ENCODE results near the gene TET2.

Gene TET2

GRCh38 chr4:105148356-105148755, 1.7 kb downstream of the TET2 start:
- Histone ChIP-seq H3K4me1 (peaks cover 0 to 35% (median 9%) of the 10 kb centered on the region in 4 donors), H3K9me3 (no peaks in the 10 kb centered on the region), H3K36me3 (no peaks in the 10 kb centered on the region), H3K27ac (peak overlapping the region in 1 of 2 donors; percentile 88), H3K27me3 (no peaks in the 10 kb centered on the region), H3K4me3 (peak overlapping the region; percentile 81 to 92)
- TF ChIP-seq, protein P1, sequence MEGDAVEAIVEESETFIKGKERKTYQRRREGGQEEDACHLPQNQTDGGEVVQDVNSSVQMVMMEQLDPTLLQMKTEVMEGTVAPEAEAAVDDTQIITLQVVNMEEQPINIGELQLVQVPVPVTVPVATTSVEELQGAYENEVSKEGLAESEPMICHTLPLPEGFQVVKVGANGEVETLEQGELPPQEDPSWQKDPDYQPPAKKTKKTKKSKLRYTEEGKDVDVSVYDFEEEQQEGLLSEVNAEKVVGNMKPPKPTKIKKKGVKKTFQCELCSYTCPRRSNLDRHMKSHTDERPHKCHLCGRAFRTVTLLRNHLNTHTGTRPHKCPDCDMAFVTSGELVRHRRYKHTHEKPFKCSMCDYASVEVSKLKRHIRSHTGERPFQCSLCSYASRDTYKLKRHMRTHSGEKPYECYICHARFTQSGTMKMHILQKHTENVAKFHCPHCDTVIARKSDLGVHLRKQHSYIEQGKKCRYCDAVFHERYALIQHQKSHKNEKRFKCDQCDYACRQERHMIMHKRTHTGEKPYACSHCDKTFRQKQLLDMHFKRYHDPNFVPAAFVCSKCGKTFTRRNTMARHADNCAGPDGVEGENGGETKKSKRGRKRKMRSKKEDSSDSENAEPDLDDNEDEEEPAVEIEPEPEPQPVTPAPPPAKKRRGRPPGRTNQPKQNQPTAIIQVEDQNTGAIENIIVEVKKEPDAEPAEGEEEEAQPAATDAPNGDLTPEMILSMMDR (IDR thresholded peaks at IDR 0.05) = no peak
- intact Hi-C loops (cut with DNase I; ENCODE audit: low total_unique reads) = no loop called here
- DNase-seq = no peak

GRCh38 chr4:105148776-105149175, 2.1 kb downstream of the TET2 start:
- no peak for DNase-seq
- H3K9me3 ChIP-seq = no peaks in the 10 kb centered on the region
- intact Hi-C loops (cut with DNase I; ENCODE audit: low total_unique reads) = no loop called here
- peaks cover 0 to 37% (median 9%) of the 10 kb centered on the region in 4 donors for H3K4me1 ChIP-seq
- no peaks in the 10 kb centered on the region for H3K27me3 ChIP-seq
- no peak overlapping the region for H3K27ac ChIP-seq
- no peaks in the 10 kb centered on the region for H3K36me3 ChIP-seq
- peak overlapping the region; percentile 81 to 92 for H3K4me3 ChIP-seq
- TF ChIP-seq, protein P1 (IDR thresholded peaks at IDR 0.05) = no peak

DNA sequence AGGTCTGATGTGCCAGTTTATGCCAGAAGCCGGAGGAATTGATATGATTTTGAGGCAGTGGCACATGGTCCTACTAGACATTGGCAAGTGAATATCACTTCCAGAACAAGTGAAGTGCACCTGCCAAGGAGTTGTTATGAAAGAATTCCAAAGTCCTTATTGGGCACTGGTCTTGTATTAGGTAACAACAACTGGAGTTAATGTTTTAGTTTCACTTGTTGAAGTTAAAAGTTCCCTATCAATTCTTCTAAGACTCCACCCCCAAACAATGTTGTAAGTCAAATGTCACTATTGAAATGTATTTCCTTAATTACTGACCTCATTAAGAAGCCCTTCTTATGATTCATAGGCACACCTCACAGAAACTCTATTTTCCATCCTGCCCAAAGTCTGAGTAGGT, 3.1 kb downstream of the TET2 start:
- TF ChIP-seq, protein P1 (IDR thresholded peaks at IDR 0.05) = no peak
- H3K27me3 ChIP-seq = no peaks in the 10 kb centered on the region
- H3K4me1 ChIP-seq = peaks cover 0 to 47% (median 9%) of the 10 kb centered on the region in 4 donors
- intact Hi-C loops (cut with DNase I; ENCODE audit: low total_unique reads) = loop anchor here (10.0 kb wide), 1 partner anchor 565 kb away; no protein-coding TSS in a partner anchor
- H3K36me3 ChIP-seq = no peaks in the 10 kb centered on the region
- no peak overlapping the region for H3K27ac ChIP-seq
- H3K4me3 ChIP-seq = no peak overlapping the region
- H3K9me3 ChIP-seq = no peaks in the 10 kb centered on the region
- no peak for DNase-seq

DNA sequence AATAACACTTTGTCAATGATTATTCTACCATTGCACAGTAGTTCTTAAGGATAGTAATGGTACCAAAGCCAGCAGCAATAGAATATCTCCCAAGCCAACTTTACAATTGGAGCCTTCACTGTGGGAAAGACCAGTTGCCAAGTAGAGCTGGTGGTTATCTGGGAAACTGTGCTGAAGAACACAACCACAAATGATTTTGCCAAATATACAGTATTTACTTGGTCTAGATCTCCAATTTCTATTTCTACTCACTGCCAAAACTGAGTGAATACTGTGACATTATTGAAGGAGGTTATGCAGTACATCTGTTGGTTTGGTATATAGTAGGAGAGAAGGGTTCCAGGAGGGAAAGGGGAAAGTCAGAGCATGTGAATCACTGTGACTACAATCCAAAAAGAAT, 3.8 kb downstream of the TET2 start:
- Histone ChIP-seq H3K9me3 (no peaks in the 10 kb centered on the region), H3K36me3 (no peaks in the 10 kb centered on the region), H3K27ac (no peak overlapping the region), H3K4me3 (no peak overlapping the region), H3K4me1 (peaks cover 0 to 54% (median 9%) of the 10 kb centered on the region in 4 donors), H3K27me3 (no peaks in the 10 kb centered on the region)
- TF ChIP-seq, protein P1 (IDR thresholded peaks at IDR 0.05) = no peak
- intact Hi-C loops (cut with DNase I; ENCODE audit: low total_unique reads) = loop anchor here (10.0 kb wide), 1 partner anchor 564 kb away; no protein-coding TSS in a partner anchor
- no peak for DNase-seq

DNA sequence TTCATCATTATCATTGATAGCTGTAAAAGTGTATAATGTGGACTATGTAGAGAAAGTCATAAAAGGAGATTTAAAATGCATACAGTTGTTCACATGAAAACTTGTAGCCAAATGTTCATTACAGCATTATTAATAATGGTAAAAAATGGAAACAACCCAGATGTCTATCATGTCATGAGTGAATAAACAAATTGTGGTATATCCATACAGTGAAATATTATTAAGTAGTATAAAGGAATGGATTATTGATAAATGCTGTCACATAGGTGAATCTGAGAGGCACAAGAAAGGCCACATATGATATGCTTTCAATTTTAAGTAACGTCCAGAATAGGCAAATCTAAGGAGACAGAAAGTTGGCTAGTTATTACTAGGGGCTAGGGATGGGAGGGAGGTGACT, 7.1 kb downstream of the TET2 start:
- intact Hi-C loops (cut with DNase I; ENCODE audit: low total_unique reads) = loop anchor here (10.0 kb wide), 1 partner anchor 561 kb away; no protein-coding TSS in a partner anchor
- H3K36me3 ChIP-seq = no peaks in the 10 kb centered on the region
- peaks cover 0 to 56% (median 5%) of the 10 kb centered on the region in 4 donors for H3K4me1 ChIP-seq
- H3K27ac ChIP-seq = no peak overlapping the region
- H3K4me3 ChIP-seq = no peak overlapping the region
- no peak for DNase-seq
- H3K9me3 ChIP-seq = no peaks in the 10 kb centered on the region
- TF ChIP-seq, protein P1 (IDR thresholded peaks at IDR 0.05) = no peak
- no peaks in the 10 kb centered on the region for H3K27me3 ChIP-seq

DNA sequence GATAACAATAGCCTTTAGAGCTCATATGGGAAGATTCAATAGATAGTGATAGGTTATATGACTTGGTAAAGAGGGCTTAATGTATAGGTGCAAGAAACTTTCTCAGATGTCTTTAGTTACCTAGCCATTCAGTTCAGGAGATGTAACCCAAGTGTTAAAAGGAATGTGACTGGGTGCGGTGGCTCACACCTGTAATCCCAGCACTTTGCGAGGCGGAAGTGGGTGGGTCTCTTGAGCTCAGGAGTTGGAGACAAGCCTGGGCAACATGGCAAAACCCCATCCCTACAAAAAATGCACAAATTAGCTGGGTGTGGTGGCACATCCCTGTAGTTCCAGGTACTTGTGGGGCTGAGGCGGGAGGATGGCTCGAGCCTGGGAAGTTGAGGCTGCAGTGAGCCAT, 7.9 kb downstream of the TET2 start:
- peaks cover 0 to 47% (median 3%) of the 10 kb centered on the region in 4 donors for H3K4me1 ChIP-seq
- intact Hi-C loops (cut with DNase I; ENCODE audit: low total_unique reads) = loop anchor here (10.0 kb wide), 1 partner anchor 560 kb away; no protein-coding TSS in a partner anchor
- no peaks in the 10 kb centered on the region for H3K9me3 ChIP-seq
- H3K4me3 ChIP-seq = no peak overlapping the region
- no peak for DNase-seq
- H3K27ac ChIP-seq = no peak overlapping the region
- TF ChIP-seq, protein P1 (IDR thresholded peaks at IDR 0.05) = no peak
- H3K27me3 ChIP-seq = no peaks in the 10 kb centered on the region
- no peaks in the 10 kb centered on the region for H3K36me3 ChIP-seq
